HG03097 (cell line): ENCODE data around the gene GPR25.
A peak's percentile ranks its signal among the peaks of the same experiment; 100 is the strongest.

ENCODE experiments used
- ATAC-seq: cut with Tn5 transposase; IDR thresholded peaks from one replicate; pipeline ENCODE4 v1.9.1; 2021; ENCODE audit not compliant: unreplicated experiment, low FRiP score

The GPR25 gene

GRCh38 chr1:200892958-200893357 lies 20.2 kb downstream of the GPR25 start:
- no peak for ATAC-seq

DNA sequence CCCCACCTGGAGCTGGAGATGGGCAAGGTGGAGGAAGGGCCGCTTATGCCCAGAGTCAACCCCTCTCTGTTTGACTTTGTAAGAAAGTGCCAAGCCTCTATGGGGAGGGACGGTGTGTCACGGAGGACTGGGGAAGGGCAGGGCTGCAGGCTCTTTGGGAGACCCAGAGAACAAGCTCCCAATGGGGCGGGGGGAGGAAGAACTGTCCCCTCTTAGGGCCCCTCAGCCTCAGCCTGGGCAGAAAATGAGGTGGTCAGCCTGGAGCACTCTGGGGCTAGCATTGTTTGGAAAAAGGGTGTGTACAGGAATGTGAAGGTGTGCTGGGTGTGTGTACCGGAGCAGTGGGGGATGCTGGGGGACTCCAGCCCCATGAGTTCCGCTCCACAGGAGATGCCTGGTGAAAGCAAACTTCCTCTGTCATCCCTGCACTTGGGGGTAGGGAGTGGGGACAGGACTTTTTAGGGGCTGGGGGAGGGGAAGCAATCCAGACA lies 20.7 kb downstream of the GPR25 start:
- no peak for ATAC-seq

DNA sequence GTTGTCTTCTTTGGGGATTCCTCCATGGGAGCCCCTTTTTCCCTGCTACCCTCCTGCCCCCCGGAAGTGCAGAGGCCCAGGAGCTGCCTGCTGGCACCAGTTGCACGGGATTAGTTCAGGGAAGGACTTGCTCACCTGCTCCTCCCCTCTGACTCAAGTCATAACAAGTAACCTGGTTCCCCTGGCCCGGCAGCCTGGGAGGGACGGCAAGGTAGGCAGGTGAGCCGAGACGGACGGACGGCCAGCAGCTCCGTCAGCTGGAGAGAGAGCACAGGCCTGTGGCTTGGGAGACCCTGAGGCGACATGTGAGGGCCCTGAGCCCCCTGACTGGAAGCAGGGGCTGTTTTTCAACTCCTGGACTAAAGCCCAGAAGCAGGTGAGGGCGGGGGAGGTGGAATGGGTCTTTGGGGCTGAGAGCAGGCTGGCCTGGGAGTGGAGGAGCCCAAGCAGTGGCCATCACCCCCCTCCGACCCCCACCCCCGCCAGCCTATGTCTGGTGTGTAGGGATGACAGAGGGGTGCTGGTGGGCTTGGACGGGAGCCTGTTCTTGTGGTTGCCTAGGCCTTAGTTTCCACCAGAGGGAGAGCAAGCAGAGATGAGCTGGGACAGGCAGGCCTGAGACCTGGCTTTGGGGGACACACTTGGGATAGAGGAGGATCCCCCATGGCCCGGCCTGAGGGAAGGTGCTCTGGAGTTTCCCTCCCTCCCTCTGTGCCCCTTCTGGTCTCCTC lies 22.1 kb downstream of the GPR25 start, which contains the start of gene INAVA:
Gene INAVA, plus strand, starts transcription at position 189 of the 731 bp plus-strand sequence. CDS start 3,501 bp downstream, outside the sequence.
- no peak for ATAC-seq

DNA sequence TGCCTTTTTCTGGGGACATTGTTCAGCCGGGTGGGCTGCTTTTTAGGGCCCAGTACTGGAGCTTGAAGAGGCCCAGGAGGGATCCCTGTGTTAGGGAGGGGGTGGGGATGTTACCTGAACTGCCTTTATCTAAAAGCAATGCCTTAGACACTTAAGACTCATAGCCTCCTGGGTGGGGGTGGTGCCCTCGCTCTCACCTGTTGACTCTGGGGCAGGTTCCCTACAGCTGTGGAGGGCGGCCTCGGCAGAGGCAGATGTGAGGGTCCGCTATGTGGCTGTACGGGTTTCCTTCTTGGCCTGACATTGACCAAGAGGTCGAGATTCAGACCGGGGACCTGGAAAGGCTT lies 22.6 kb downstream of the GPR25 start:
- ATAC-seq: no peak

- peak; percentile 49 for ATAC-seq
These were observed 23.2 kb downstream of the GPR25 start for GRCh38 chr1:200895801-200896530.

- ATAC-seq: no peak
These were observed 23.9 kb downstream of the GPR25 start for GRCh38 chr1:200896531-200897196.

DNA sequence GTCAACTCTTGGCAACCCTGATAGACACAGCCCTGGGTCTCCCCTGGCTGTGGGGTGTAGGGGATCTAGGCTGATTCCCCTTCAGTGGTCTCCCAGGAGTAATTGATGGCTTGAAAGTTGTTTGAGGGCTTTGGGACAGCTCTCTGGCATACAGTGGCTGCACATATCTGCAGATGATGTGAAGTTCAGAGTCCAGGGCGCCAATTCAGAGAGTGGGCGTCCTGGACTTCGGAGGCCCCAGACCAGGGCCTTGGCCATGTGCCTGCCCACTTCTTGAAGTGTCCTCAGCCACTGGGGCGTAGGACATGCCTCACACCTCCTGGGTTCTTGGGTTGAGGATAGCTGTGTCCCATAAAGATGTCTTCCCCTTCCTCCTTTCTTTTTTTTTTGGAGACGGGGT lies 24.5 kb downstream of the GPR25 start:
- no peak for ATAC-seq

- no peak for ATAC-seq
These were observed 26.2 kb downstream of the GPR25 start for GRCh38 chr1:200899015-200899386.

DNA sequence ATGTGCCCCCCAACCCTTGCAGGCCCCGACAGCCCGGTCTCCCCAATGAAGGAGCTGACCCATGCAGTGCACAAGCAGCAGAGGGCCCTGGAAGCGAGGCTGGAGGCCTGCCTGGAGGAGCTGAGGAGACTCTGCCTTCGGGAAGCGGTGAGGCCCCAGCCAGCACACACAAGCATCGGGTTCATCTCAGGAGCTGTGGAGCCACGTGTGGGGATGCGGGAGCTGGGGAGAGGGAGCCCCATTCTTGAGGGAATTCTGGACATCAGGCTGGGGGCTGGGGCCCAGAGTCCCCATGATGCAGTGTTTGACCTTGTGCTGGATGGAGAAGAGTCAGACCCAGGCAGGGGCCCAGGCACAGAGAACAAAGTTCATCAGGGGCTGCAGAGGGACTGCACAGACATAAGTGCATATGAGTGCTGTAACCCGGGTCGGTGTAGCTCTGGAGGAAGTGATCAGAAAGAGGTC lies 26.7 kb downstream of the GPR25 start:
- ATAC-seq: no peak

GRCh38 chr1:200899954-200900867 lies 27.4 kb downstream of the GPR25 start:
- no peak for ATAC-seq

DNA sequence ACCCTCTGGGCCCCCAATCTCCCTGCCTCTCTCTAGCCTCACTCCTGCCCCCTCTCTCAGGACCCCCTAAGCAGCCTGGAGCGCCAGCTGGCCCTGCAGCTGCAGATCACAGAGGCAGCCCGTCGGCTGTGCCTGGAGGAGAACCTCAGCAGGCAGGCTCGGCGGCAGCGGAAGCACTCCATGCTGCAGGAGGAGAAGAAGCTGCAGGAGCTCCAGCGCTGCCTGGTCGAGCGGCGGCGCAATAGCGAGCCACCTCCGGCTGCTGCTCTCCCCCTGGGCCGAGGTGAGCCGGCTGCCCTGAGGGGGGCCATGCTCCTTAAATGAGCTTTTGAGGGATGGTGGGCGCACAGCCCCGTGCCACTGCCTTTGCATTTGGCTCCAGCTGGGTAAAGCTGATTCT lies 28.1 kb downstream of the GPR25 start:
- no peak for ATAC-seq

GRCh38 chr1:200901350-200901749 lies 28.6 kb downstream of the GPR25 start:
- no peak for ATAC-seq

DNA sequence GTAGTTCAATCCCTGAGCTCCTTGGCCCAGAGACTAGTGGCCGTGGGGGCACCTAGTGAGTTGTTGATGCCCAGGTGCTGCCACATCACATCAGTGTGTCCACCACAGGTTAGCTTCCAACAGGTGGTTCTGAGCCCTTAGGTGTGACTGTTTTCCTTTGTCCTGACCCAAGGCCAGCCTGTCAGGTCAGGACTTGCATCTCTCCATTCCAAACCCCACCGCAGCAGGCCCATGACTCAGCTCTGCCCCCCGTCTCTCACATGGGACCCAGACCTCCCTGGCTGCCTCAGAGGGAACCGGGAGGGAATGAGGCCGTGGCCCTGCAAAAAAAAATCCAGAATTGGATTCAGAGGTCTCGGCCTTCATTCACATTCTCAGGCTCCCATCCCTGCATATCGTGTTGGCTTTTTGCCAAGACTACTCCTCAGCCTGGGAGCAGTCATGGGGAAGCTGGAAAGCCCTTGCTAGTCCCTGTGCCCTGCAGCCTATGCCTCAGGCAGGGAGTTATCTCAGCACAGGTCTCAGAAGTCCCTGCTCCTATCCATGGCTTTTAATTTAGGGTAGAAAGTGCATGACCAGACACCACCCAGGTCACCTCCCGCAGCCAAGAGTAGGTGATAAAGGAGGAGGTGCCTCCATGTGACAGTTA lies 29.1 kb downstream of the GPR25 start:
- no peak for ATAC-seq

GRCh38 chr1:200903793-200904192 lies 31.0 kb downstream of the GPR25 start:
- ATAC-seq: no peak

DNA sequence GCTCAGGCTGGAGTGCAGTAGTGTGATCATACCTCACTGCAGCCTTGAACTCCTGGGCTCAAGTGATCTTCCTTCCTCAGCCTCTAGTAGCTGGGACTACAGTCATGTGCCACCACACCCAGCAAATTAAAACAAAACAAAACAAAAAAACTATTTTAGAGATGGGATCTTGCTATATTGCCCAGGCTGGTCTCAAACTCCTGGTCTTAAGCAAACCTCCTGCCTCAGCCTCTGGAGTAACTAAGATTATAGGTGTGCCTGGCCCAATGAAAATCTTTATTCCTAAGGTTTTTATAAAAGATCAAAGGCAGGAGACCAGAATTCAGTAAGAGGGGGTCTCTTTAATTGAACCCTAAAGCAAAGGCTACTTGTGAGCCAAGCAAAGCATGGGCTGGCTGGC lies 32.0 kb downstream of the GPR25 start:
- ATAC-seq: no peak

GRCh38 chr1:200905411-200906052 lies 32.8 kb downstream of the GPR25 start:
- ATAC-seq: no peak

DNA sequence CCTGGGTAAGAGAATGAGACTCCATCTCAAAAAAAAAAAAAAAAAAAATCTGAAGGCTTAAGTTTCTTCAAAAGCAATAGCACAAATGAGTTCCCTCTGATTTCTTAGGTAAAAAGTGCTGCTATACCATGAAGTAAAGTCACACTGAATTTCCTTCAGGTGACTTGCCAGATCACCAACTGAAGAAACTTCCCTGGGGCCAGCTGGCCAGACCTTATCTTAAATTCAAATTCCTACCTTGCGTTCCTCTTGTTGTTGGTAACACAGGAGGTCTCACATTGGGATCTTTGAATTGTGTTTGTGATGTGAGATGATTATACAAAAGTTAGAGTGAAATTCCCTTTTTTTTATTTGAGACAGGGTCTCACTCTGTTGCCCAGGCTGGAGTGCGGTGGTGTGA lies 33.7 kb downstream of the GPR25 start:
- ATAC-seq: no peak

DNA sequence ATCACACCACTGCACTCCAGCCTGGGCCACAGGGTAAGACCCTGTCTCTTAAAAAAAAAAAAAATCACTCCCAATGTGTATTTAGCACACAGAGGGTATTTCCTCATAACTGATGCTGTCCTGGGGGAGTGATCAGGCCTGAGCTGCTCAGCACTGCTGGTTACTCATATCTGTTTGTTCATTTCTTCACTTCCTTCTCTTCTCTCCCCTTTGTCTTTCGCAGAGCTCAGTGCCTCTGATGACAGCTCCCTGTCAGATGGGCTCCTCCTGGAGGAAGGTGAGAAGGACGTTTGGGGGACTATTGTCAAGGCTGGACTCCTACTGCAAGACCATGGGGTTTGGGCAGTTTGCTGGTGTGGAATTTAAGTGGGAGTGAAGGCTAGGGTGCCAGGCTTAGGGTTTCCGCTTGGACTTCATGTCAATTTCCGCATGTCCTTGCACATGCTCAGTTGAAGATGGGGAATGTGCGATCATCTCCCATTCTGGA lies 34.9 kb downstream of the GPR25 start:
- peak; percentile 45 for ATAC-seq

DNA sequence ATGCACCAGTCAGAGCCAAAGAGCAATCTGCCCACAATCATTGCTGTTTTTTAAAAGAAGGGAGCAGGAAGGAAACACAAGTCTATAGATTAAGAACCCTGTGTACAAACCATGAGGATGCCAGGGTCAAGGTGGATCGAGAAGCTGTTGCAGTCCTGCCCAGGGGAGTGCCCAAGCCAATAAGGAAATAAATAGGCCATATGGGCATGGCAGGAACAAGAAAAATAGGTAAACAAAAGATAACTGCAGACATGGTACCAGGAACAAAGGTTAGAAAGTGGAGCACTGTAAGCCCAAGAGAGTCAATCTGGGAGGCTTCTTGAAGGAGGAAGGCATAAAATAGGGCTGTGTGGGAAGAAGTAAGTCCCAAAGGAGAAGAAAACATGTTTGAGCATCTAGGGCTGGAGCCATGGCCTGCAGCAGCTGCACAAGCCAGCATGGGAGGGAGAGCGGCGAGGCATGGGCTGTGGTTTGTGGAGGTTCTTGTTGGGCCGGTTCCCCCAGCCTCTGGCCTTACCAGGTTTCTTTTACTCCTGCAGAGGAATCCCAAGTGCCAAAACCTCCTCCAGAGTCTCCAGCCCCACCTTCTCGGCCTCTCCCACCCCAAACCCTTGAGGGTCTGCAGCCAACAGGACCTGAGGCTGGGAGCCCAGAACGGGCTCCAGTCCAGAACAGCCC lies 35.5 kb downstream of the GPR25 start:
- no peak for ATAC-seq
